ENCODE data around the gene ITPKB.

Gene ITPKB

DNA sequence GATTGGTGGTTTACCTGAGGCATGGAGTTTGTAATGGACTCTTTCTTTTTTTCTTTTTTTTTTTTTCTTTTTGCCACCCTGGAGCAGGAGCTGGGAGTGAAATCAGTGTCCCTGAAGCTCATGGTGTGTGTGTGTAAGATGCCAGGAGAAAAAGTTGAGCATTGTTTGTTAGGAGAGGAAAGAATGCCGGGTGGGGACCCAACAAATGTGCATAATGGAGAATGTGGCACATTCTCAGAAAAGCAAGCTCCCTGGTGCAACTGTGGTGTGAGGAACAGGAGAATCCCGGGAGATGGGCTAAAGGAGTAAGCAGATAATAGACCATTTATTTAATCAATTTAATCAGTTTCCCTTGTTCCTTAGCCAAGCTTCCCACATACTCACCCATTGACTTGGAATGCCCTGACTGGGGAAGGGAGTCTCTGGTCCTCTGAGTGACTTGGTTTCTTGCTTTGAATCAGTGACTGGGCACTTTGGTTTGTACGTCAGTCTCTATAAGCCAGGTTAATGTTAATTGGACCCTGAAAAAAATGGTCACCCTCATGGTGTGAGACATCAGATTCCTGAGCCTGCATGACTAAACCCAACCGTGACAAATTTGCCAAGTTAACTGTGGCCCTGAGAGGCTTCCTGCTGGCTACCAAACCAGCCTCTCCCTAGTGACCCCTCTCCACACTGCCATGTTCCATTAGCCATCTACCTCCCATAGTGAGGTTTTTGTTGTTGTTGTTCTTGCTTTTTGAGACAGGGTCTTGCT is 43.9 kb upstream of the ITPKB start:
- no peak for DNase-seq (ENCODE audit: low spot score)
- TF ChIP-seq, protein P1, sequence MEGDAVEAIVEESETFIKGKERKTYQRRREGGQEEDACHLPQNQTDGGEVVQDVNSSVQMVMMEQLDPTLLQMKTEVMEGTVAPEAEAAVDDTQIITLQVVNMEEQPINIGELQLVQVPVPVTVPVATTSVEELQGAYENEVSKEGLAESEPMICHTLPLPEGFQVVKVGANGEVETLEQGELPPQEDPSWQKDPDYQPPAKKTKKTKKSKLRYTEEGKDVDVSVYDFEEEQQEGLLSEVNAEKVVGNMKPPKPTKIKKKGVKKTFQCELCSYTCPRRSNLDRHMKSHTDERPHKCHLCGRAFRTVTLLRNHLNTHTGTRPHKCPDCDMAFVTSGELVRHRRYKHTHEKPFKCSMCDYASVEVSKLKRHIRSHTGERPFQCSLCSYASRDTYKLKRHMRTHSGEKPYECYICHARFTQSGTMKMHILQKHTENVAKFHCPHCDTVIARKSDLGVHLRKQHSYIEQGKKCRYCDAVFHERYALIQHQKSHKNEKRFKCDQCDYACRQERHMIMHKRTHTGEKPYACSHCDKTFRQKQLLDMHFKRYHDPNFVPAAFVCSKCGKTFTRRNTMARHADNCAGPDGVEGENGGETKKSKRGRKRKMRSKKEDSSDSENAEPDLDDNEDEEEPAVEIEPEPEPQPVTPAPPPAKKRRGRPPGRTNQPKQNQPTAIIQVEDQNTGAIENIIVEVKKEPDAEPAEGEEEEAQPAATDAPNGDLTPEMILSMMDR (IDR thresholded peaks at IDR 0.05; ENCODE audit: borderline replicate concordance, control extremely low read depth, extremely low read depth, insufficient read depth, missing control alignments) = no peak
- in situ Hi-C loops (cut with MboI; ENCODE audit: low sequenced_read_pairs, unreplicated experiment) = no loop called here

DNA sequence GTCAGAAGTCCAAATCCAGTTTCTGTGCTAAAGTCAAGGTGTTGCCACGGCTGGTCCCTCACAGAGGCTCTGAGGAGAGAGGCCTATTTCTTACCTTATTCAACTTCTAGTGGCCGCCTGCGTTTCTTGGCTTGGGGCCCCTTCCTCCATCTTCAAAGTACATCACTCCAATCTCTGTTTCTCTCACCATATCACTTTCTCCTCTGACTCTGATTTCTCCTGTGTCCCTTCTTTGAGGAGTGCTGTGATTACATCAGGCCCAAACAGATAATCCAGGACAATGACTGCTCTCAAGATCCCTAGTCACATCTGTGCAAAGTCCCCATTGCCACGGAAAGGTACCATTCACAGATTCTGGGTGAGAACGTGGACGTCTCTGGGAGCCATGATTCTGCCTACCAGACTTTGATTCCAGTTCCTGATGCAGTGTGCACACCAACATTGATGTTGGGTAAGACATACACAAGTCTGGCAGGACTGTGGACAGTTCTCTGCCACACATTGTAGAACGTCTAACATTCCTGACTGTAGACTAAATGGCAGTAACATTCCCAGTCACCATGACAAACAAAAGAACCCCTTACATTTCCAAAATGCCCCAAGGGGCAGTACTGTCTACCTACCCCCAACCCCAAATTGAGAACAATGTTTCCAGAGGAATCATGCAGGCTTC is 43.0 kb upstream of the ITPKB start:
- no peak for DNase-seq (ENCODE audit: low spot score)
- in situ Hi-C loops (cut with MboI; ENCODE audit: low sequenced_read_pairs, unreplicated experiment) = no loop called here
- TF ChIP-seq, protein P1 (IDR thresholded peaks at IDR 0.05; ENCODE audit: borderline replicate concordance, control extremely low read depth, extremely low read depth, insufficient read depth, missing control alignments) = no peak

DNA sequence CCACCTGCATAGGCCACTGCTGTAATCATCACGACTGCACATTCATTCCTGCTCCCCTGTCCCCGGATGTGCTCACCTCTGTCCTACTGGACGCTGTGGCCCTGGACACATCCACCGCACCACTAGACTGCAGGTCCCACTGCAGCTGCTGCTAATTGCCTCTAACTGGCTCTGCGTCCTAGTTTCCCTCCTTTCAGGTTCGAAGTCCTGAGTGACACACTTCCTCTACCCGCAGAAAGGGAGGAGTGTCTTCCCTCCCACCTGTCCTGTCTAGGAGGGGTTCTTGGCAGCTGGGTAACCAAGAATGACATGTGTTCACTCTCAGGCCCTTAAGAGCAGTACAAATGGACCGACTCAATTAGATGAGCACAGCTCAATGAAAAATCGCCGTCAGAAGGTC is 40.5 kb upstream of the ITPKB start:
- TF ChIP-seq, protein P1 (IDR thresholded peaks at IDR 0.05; ENCODE audit: borderline replicate concordance, control extremely low read depth, extremely low read depth, insufficient read depth, missing control alignments) = no peak
- in situ Hi-C loops (cut with MboI; ENCODE audit: low sequenced_read_pairs, unreplicated experiment) = no loop called here
- no peak for DNase-seq (ENCODE audit: low spot score)

DNA sequence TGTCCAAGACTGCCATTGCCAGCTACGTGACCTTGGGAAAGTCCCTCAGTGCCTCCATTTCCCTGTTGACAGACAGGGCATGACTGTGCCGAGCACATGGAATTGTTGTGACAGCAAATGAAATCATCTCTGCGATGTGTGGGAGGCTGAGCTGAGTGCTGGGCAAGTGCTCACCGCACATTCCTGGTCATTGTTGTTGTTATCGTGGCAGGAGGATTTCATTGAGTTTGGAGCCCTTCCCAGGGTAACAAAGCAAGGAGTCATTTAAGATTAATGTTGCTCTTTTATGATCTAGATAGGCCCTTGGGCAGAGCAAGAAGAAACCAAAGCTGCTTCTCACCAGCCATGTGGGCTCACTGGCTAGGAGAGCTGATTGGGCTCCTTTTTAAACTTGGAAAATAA is 39.6 kb upstream of the ITPKB start:
- TF ChIP-seq, protein P1 (IDR thresholded peaks at IDR 0.05; ENCODE audit: borderline replicate concordance, control extremely low read depth, extremely low read depth, insufficient read depth, missing control alignments) = no peak
- in situ Hi-C loops (cut with MboI; ENCODE audit: low sequenced_read_pairs, unreplicated experiment) = no loop called here

DNA sequence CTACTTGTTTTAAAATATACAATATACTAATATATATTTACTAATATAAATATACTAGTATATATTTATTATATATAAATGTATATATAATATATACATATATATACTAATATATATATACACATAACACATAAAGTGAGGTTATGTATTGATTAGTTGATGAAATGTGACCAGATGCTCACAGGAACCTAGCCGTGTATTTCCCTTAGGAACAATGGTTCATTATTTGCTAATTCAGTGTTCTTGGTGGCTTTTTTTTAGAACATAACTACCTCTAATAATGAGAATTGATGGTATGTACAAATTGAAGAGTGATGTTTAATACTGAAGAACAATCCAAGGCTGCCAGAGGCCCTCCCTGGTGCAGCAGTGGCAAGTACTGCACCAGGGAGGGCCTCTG is 37.9 kb upstream of the ITPKB start:
- DNase-seq (ENCODE audit: low spot score) = no peak
- TF ChIP-seq, protein P1 (IDR thresholded peaks at IDR 0.05; ENCODE audit: borderline replicate concordance, control extremely low read depth, extremely low read depth, insufficient read depth, missing control alignments) = no peak
- in situ Hi-C loops (cut with MboI; ENCODE audit: low sequenced_read_pairs, unreplicated experiment) = no loop called here

More for the DNA sequence above, 39.6 kb upstream of the ITPKB start:
- no peak for DNase-seq (ENCODE audit: low spot score)

DNA sequence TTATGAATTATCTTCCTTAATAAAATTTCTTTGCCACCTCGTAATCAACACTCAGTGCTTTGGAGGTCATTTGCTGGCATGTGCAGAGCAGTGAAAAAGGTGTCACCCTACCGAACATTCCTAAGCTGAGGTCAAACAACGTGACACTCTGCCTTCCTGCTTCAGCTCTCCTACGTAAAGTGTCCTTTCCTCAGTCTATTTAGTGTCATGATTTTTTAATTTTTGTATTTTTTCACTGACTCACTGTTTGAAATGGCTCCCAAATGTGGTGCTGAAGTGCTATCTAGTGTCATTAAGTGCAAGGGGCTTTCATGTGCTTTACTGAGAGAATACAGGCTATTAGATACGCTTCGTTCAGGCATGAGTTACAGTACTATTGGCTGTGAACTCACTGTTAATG is 37.0 kb upstream of the ITPKB start:
- in situ Hi-C loops (cut with MboI; ENCODE audit: low sequenced_read_pairs, unreplicated experiment) = no loop called here
- TF ChIP-seq, protein P1 (IDR thresholded peaks at IDR 0.05; ENCODE audit: borderline replicate concordance, control extremely low read depth, extremely low read depth, insufficient read depth, missing control alignments) = no peak
- no peak for DNase-seq (ENCODE audit: low spot score)
